ENCODE results near the gene ADGRL2. TPM values are rescaled to one million over a fixed set of nuclear protein-coding genes. Genes with fewer than 3 reads are reported as not detected.

Gene ADGRL2
- polyA plus RNA-seq, 1 donor (not counting 4 experiments of a cell fraction or from before 2014, with no cell fraction given) = 6.6 TPM

GRCh38 chr1:81948495-81948894 is 147.8 kb downstream of the ADGRL2 start:
- no peaks in the 10 kb centered on the region for H3K79me2 ChIP-seq (ENCODE audit: control insufficient read depth, insufficient read depth, low read length)
- no peak for DNase-seq (ENCODE audit: low read depth, low spot score)
- dilution Hi-C loops (cut with MboI; ENCODE audit: extremely low pct_ligation_motif_present, low sequenced_read_pairs) = no loop called here
- H3K4me2 ChIP-seq (ENCODE audit: control insufficient read depth, extremely low read depth, insufficient read depth, low read depth, low read length) = no peak overlapping the region
- H3K4me3 ChIP-seq (ENCODE audit: control insufficient read depth in 2 of 3, extremely low read depth in 1 of 3, insufficient read depth in 2 of 3, low read depth in 1 of 3, low read length in 3 of 3) = no peak overlapping the region
- no peak for FAIRE-seq
- H3K9ac ChIP-seq (ENCODE audit: control insufficient read depth, extremely low read depth, insufficient read depth, low read length) = no peak overlapping the region
- H3K27ac ChIP-seq (ENCODE audit: control insufficient read depth, insufficient read depth, low read length) = no peak overlapping the region
- H3K9me3 ChIP-seq (ENCODE audit: control insufficient read depth, low read depth, low read length) = no peaks in the 10 kb centered on the region
- H3K9me1 ChIP-seq (ENCODE audit: control insufficient read depth, extremely low read depth, insufficient read depth, low read length) = no peaks in the 10 kb centered on the region
- no peaks in the 10 kb centered on the region for H4K20me1 ChIP-seq (ENCODE audit: control insufficient read depth, extremely low read depth, insufficient read depth, low read length)
- no peaks in the 10 kb centered on the region for H3K36me3 ChIP-seq (ENCODE audit: control insufficient read depth in 2 of 2, extremely low read depth in 1 of 2, insufficient read depth in 2 of 2, low read length in 2 of 2)
- H2AFZ ChIP-seq (ENCODE audit: control insufficient read depth, low read length) = no peak overlapping the region
- H3K4me1 ChIP-seq (ENCODE audit: control insufficient read depth, extremely low read depth, insufficient read depth, low read length) = no peaks in the 10 kb centered on the region
- no peak for TF ChIP-seq EZH2 (IDR thresholded peaks at IDR 0.05; ENCODE audit: low read length)
- TF ChIP-seq, protein P1, sequence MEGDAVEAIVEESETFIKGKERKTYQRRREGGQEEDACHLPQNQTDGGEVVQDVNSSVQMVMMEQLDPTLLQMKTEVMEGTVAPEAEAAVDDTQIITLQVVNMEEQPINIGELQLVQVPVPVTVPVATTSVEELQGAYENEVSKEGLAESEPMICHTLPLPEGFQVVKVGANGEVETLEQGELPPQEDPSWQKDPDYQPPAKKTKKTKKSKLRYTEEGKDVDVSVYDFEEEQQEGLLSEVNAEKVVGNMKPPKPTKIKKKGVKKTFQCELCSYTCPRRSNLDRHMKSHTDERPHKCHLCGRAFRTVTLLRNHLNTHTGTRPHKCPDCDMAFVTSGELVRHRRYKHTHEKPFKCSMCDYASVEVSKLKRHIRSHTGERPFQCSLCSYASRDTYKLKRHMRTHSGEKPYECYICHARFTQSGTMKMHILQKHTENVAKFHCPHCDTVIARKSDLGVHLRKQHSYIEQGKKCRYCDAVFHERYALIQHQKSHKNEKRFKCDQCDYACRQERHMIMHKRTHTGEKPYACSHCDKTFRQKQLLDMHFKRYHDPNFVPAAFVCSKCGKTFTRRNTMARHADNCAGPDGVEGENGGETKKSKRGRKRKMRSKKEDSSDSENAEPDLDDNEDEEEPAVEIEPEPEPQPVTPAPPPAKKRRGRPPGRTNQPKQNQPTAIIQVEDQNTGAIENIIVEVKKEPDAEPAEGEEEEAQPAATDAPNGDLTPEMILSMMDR (optimal IDR thresholded peaks at IDR 0.05 in 1 of 3, IDR thresholded peaks at IDR 0.05 in 1 of 3, conservative IDR thresholded peaks at IDR 0.05 in 1 of 3; ENCODE audit: extremely low read depth in 1 of 3, insufficient read depth in 2 of 3, low read length in 3 of 3) = no peak
- no peaks in the 10 kb centered on the region for H3K27me3 ChIP-seq (ENCODE audit: control insufficient read depth, extremely low read depth, insufficient read depth, low read length)

DNA sequence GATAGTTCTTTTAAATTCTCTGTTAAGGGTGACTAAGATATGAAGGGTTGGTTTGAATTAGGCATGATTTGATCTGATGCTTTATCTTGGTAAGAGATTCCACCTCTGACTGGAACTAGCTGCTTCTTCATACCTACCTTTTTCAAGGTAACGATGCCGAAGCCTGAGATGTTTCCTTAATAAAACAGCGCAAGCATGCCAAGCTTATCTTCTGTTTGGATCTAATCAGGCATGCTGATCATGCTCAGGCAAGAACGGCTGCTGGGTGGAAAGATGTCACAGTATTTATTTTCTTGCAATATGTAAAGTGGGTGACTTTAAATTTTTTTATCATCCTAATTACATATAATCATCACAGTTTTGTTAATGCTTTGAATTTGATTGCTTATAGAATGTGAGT is 148.7 kb downstream of the ADGRL2 start:
- Histone ChIP-seq H3K27ac (ENCODE audit: control insufficient read depth, insufficient read depth, low read length) (no peak overlapping the region), H3K79me2 (ENCODE audit: control insufficient read depth, insufficient read depth, low read length) (no peaks in the 10 kb centered on the region), H3K9me3 (ENCODE audit: control insufficient read depth, low read depth, low read length) (no peaks in the 10 kb centered on the region), H4K20me1 (ENCODE audit: control insufficient read depth, extremely low read depth, insufficient read depth, low read length) (no peaks in the 10 kb centered on the region), H2AFZ (ENCODE audit: control insufficient read depth, low read length) (peak overlapping the region; percentile 75), H3K9ac (ENCODE audit: control insufficient read depth, extremely low read depth, insufficient read depth, low read length) (no peak overlapping the region), H3K4me2 (ENCODE audit: control insufficient read depth, extremely low read depth, insufficient read depth, low read depth, low read length) (no peak overlapping the region), H3K9me1 (ENCODE audit: control insufficient read depth, extremely low read depth, insufficient read depth, low read length) (no peaks in the 10 kb centered on the region), H3K36me3 (ENCODE audit: control insufficient read depth in 2 of 2, extremely low read depth in 1 of 2, insufficient read depth in 2 of 2, low read length in 2 of 2) (no peaks in the 10 kb centered on the region), H3K4me1 (ENCODE audit: control insufficient read depth, extremely low read depth, insufficient read depth, low read length) (no peaks in the 10 kb centered on the region), H3K4me3 (ENCODE audit: control insufficient read depth in 2 of 3, extremely low read depth in 1 of 3, insufficient read depth in 2 of 3, low read depth in 1 of 3, low read length in 3 of 3) (no peak overlapping the region), H3K27me3 (ENCODE audit: control insufficient read depth, extremely low read depth, insufficient read depth, low read length) (no peaks in the 10 kb centered on the region)
- FAIRE-seq = peak; percentile 73
- TF ChIP-seq, protein P1 (optimal IDR thresholded peaks at IDR 0.05 in 1 of 3, IDR thresholded peaks at IDR 0.05 in 1 of 3, conservative IDR thresholded peaks at IDR 0.05 in 1 of 3; ENCODE audit: extremely low read depth in 1 of 3, insufficient read depth in 2 of 3, low read length in 3 of 3) = no peak
- TF ChIP-seq EZH2 (IDR thresholded peaks at IDR 0.05; ENCODE audit: low read length) = no peak
- dilution Hi-C loops (cut with MboI; ENCODE audit: extremely low pct_ligation_motif_present, low sequenced_read_pairs) = no loop called here
- no peak for DNase-seq (ENCODE audit: low read depth, low spot score)

Measured in keratinocyte (primary cell).